Liver (tissue), 9 donors: Measurements from ENCODE around the gene G6PC1. TPM values are rescaled to one million over a fixed set of nuclear protein-coding genes. Genes with fewer than 3 reads are reported as not detected.

Experiments
- DNase-seq: peaks from one replicate; pipeline ENCODE4 v3.0.0-alpha.2; 2017; ENCODE audit warnings: low spot score
- H3K27ac ChIP-seq, 2 donors: one replicate each; pipeline ENCODE4 v1.7.0; 2013; ENCODE audit warnings: inconsistent platforms in 2 of 2, low read length in 2 of 2, control low read depth in 1 of 2, low read depth in 1 of 2, mild to moderate bottlenecking in 1 of 2
- H3K27me3 ChIP-seq, 4 donors: one replicate each; pipeline versions ENCODE4 v1.6.1 to v1.7.0; 2013; ENCODE audit warnings: low read length in 3 of 4, inconsistent platforms in 1 of 4, mild to moderate bottlenecking in 1 of 4, moderate library complexity in 1 of 4; ENCODE audit not compliant: control insufficient read depth in 4 of 4, insufficient read depth in 4 of 4
- H3K36me3 ChIP-seq, 4 donors: one replicate each; pipeline versions ENCODE4 v1.6.1 to v1.7.0; 2013; ENCODE audit warnings: low read length in 3 of 4, mild to moderate bottlenecking in 3 of 4, low read depth in 1 of 4, moderate library complexity in 1 of 4; ENCODE audit not compliant: control insufficient read depth in 4 of 4, insufficient read depth in 3 of 4
- H3K4me1 ChIP-seq, 4 donors: one replicate each; pipeline versions ENCODE4 v1.6.1 to v1.7.0; 2013; ENCODE audit warnings: low read length in 3 of 4, mild to moderate bottlenecking in 3 of 4, moderate library complexity in 1 of 4; ENCODE audit not compliant: control insufficient read depth in 4 of 4, insufficient read depth in 4 of 4
- H3K4me3 ChIP-seq, 3 donors: one replicate each; pipeline versions ENCODE4 v1.6.1 to v1.7.0; 2013; ENCODE audit warnings: low read length in 3 of 3, control low read depth in 1 of 3, low read depth in 1 of 3, mild to moderate bottlenecking in 1 of 3
- H3K9ac ChIP-seq, 2 donors: one replicate each; pipeline ENCODE4 v1.7.0; 2013; ENCODE audit warnings: low read length in 2 of 2, mild to moderate bottlenecking in 2 of 2, moderate library complexity in 2 of 2, control low read depth in 1 of 2, low read depth in 1 of 2
- H3K9me3 ChIP-seq, 4 donors: one replicate each; pipeline versions ENCODE4 v1.6.1 to v1.7.0; 2013; ENCODE audit warnings: low read length in 3 of 4; ENCODE audit not compliant: control insufficient read depth in 4 of 4
- ATF3 ChIP-seq: IDR thresholded peaks from 2 replicates; pipeline ENCODE4 v1.6.1; 2016; ENCODE audit warnings: antibody characterized with exemption
- CTCF ChIP-seq: fragments of 150-350 bp; IDR thresholded peaks from 2 replicates; pipeline ENCODE4 v1.5.1; 2017; ENCODE audit warnings: improper control_type of control experiment, low read depth, low read length; ENCODE audit not compliant: missing input control
- EGR1 ChIP-seq, 2 donors: IDR thresholded peaks; 2 replicates each; pipeline ENCODE4 v1.6.1; 2016 to 2018; ENCODE audit warnings: antibody characterized with exemption in 2 of 2, low read depth in 2 of 2
- FOXA1 ChIP-seq: IDR thresholded peaks from 2 replicates; pipeline ENCODE4 v1.6.1; 2016; ENCODE audit warnings: antibody characterized with exemption
- FOXA2 ChIP-seq: IDR thresholded peaks from 2 replicates; pipeline ENCODE4 v1.6.1; 2016; ENCODE audit warnings: antibody characterized with exemption
- GABPA ChIP-seq, 2 donors: IDR thresholded peaks in 1 of 2; conservative IDR thresholded peaks in 1 of 2; 2 replicates each; pipeline ENCODE4 v1.6.1; 2016; ENCODE audit warnings: antibody characterized with exemption in 2 of 2, mild to moderate bottlenecking in 1 of 2, moderate library complexity in 1 of 2
- HNF4A ChIP-seq, 2 donors: conservative IDR thresholded peaks; 2 replicates each; pipeline ENCODE4 v1.6.1; 2016; ENCODE audit warnings: antibody characterized with exemption in 2 of 2, mild to moderate bottlenecking in 2 of 2
- HNF4G ChIP-seq: IDR thresholded peaks from 2 replicates; pipeline ENCODE4 v1.6.1; 2016; ENCODE audit warnings: antibody characterized with exemption
- JUND ChIP-seq, 2 donors: IDR thresholded peaks; 2 replicates each; pipeline ENCODE4 v1.6.1; 2016; ENCODE audit warnings: antibody characterized with exemption in 2 of 2
- MAX ChIP-seq: IDR thresholded peaks from 2 replicates; pipeline ENCODE4 v1.6.1; 2016; ENCODE audit warnings: antibody characterized with exemption
- NR2F2 ChIP-seq: IDR thresholded peaks from 2 replicates; pipeline ENCODE4 v1.6.1; 2016; ENCODE audit warnings: antibody characterized with exemption
- RAD21 ChIP-seq, 2 donors: IDR thresholded peaks; 2 replicates each; pipeline ENCODE4 v1.6.1; 2016; ENCODE audit warnings: antibody characterized with exemption in 2 of 2, mild to moderate bottlenecking in 2 of 2
- REST ChIP-seq: IDR thresholded peaks from 2 replicates; pipeline ENCODE4 v1.6.1; 2016; ENCODE audit warnings: antibody characterized with exemption, mild to moderate bottlenecking
- RXRA ChIP-seq, 2 donors: IDR thresholded peaks; 2 replicates each; pipeline ENCODE4 v1.6.1; 2017 to 2018; ENCODE audit warnings: antibody characterized with exemption in 2 of 2, mild to moderate bottlenecking in 1 of 2
- SP1 ChIP-seq: IDR thresholded peaks from 2 replicates; pipeline ENCODE4 v1.6.1; 2018; ENCODE audit warnings: antibody characterized with exemption, mild to moderate bottlenecking
- TAF1 ChIP-seq: conservative IDR thresholded peaks from 2 replicates; pipeline ENCODE4 v1.6.1; 2016; ENCODE audit warnings: antibody characterized with exemption, mild to moderate bottlenecking
- YY1 ChIP-seq: IDR thresholded peaks from 2 replicates; pipeline ENCODE4 v1.6.1; 2016; ENCODE audit warnings: antibody characterized with exemption, mild to moderate bottlenecking
- ZBTB33 ChIP-seq: IDR thresholded peaks from 2 replicates; pipeline ENCODE4 v1.6.1; 2016; ENCODE audit warnings: antibody characterized with exemption
- WGBS: extraction: QIAGEN DNeasy Blood & Tissue Kit; methylation state at CpG from one replicate; pipeline ENCODE4 v1.1.7; 2013; 5-methylcytosine and 5-hydroxymethylcytosine counted together
- polyA plus RNA-seq, 2 donors: library from polyadenylated mRNA; stranded (reverse) in 1 of 2; unstranded in 1 of 2; fragments of 200-250 nt in 1 of 2; fragments of >200 nt in 1 of 2; fragmentation: Nextera tagmentation in 1 of 2; extraction: Ambion mirVana in 1 of 2; gene quantifications; one replicate each; pipeline versions ENCODE4 v1.2.1 to v1.2.3, GENCODE V29; 2013 to 2015
- total RNA-seq, 2 donors: library from RNA; depleted of rRNA; stranded (reverse); fragments of >200 nt; gene quantifications; one replicate each; pipeline ENCODE4 v1.2.3, GENCODE V29; 2014
- donor health status: healthy.
- donor health status: healthy.
- donor health status: healthy.
- donor health status: healthy.
- donor health status: healthy.

Gene G6PC1
- total and polyA plus RNA-seq, 4 donors, result 23.8 to 271 (median 114) TPM

GRCh38 chr17:42857389-42857788 is 43.2 kb upstream of the G6PC1 start:
- Histone ChIP-seq H3K4me3 (no peak overlapping the region), H3K4me1 (peaks cover 0 to 14% (median 11%) of the 10 kb centered on the region in 4 donors), H3K9ac (no peak overlapping the region), H3K36me3 (no peaks in the 10 kb centered on the region), H3K27ac (no peak overlapping the region), H3K9me3 (no peaks in the 10 kb centered on the region), H3K27me3 (no peaks in the 10 kb centered on the region)
- DNase-seq, result no peak
- no peak for TF ChIP-seq NR2F2
- TF ChIP-seq YY1, result no peak
- TF ChIP-seq GABPA (IDR thresholded peaks at IDR 0.05 in 1 of 2, conservative IDR thresholded peaks at IDR 0.05 in 1 of 2), result no peak
- TF ChIP-seq RAD21 (IDR thresholded peaks at IDR 0.05), result no peak
- no peak for TF ChIP-seq ZBTB33
- TF ChIP-seq MAX, result no peak
- TF ChIP-seq RXRA (IDR thresholded peaks at IDR 0.05), result no peak
- TF ChIP-seq TAF1, result no peak
- TF ChIP-seq CTCF, result no peak
- no peak for TF ChIP-seq SP1
- no peak for TF ChIP-seq ATF3
- TF ChIP-seq EGR1 (IDR thresholded peaks at IDR 0.05; ENCODE audit: low read depth in 2 of 2), result no peak
- TF ChIP-seq HNF4A (conservative IDR thresholded peaks at IDR 0.05), result no peak
- no peak for TF ChIP-seq HNF4G
- no peak for TF ChIP-seq REST
- TF ChIP-seq FOXA1, result no peak
- no peak for TF ChIP-seq FOXA2
- TF ChIP-seq JUND (IDR thresholded peaks at IDR 0.05), result no peak
- WGBS, result 92% methylated on average over 1 of the region's 1 CpG
